AML-193 (cell line): ENCODE results near the gene TLX3.
"Not testable (repeated sequence)": the region's sequence is repeated elsewhere in the genome, so short reads cannot be mapped to it uniquely, and the experiment has no call there.

Experiments used
- DNase-seq, 2 experiments: peaks; one replicate each; lab custom pipeline; 2025; lab: John Stamatoyannopoulos, UW

TLX3 gene

DNA sequence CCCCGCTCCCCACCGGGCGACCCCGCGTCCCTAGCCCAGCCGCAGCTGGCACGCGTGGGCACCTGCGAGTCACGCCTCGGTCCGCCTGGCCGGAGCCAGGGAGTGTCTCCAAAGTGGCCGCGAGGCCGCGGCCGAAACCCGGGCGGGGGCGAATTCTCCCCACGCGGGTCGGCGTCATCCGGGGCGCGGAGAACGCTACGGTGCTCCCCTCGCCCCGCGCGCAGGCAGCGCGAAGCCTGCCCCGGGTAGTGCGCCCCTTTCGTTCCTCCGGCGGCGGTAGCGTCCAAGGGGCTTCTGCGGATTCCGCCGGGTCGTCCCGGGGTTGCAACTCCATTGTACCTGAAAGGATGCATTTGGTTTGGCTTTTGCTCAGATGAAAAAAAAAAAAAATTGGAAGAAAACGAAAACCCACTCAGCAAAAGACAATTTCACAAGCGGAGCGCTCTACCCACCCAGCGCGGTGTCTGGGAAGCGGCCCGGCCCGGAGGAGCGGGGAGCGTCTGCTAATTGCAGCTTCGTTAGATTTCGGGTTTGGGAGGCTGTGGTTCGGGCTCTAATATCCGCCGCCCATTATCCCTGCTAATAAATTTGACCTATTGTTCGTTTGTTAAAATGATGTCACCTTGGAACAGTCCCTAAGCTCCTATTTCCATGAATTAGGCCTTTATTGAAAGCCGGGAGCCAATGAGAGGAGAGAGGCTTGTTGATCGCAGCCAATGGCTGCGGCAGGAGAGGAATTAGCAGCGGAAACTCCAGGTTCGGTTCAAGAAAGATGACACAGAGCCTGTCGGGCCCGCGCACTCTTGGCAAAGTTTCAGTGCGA lies at the start of gene TLX3:
Gene TLX3, plus strand, starts transcription at position 796 of the 823 bp plus-strand sequence. CDS start 118 bp downstream, outside the sequence.
- DNase-seq = no peak

DNA sequence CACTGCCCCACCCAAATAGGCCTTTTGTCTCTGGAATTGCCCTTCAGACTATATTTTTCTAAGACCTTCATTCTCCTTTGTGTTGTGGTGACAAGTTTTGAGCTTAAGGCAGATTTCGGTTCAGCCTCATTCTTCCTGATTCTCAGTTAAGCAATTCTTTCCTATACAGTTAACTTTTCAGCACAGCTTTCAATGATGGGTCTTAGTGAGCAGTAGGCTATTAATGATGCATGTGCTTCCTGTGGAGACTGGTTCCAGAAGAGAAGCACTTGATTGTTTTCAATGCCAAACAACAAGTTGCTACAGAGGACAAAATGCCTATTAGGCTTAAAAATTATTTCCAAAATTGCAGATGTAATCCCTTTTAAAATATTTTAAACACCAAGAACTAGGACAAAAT lies 47.7 kb upstream of the TLX3 start:
- DNase-seq = no peak

DNA sequence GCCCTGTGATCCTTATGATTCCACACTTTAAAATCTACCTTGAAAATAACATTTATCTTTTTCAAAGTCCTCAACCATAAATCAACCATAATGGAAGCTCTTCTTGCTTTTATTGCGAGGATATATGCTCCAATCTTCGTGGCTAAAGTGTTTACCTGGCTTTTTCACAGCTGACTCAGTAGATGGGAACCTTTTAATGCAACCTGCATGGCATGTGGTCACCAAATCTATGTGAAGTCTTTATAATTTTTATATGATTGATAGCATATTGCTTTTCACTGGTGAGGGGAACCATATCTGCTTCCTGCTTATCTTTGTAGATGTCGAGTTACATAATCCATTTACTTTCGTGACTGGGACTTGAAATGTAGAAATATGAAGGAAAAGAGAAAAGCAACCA lies 47.1 kb upstream of the TLX3 start:
- DNase-seq = no peak

DNA sequence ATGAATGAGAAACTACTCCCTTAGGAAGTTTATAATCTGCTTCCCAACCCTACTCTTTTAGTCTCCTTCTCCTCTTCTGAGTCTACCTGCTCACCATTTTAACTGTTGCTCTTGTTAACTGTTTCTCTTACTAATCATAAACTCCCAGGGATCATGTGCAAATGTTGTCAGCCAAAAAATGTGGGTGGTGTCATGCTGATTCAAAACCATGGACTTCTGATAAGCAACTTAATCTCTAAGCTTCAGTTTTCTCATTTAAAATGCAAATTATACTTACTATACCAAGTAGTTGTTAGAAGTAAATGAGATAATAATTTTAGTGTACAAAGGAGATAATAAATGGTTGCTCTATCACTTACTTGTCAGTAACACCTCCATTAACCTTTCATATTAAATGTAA lies 45.9 kb upstream of the TLX3 start:
- no peak for DNase-seq

GRCh38 chr5:171264843-171265242 lies 44.2 kb upstream of the TLX3 start:
- DNase-seq = no peak

- DNase-seq = no peak
Observed at GRCh38 chr5:171268700-171269620, 40.1 kb upstream of the TLX3 start.

GRCh38 chr5:171269717-171270116 lies 39.3 kb upstream of the TLX3 start:
- DNase-seq = no peak

GRCh38 chr5:171270136-171270535 lies 38.9 kb upstream of the TLX3 start:
- DNase-seq = no peak

GRCh38 chr5:171271798-171272197 lies 37.2 kb upstream of the TLX3 start:
- DNase-seq = no peak

GRCh38 chr5:171272996-171273970 lies 35.8 kb upstream of the TLX3 start:
- DNase-seq = peak; percentile 7 to 31

DNA sequence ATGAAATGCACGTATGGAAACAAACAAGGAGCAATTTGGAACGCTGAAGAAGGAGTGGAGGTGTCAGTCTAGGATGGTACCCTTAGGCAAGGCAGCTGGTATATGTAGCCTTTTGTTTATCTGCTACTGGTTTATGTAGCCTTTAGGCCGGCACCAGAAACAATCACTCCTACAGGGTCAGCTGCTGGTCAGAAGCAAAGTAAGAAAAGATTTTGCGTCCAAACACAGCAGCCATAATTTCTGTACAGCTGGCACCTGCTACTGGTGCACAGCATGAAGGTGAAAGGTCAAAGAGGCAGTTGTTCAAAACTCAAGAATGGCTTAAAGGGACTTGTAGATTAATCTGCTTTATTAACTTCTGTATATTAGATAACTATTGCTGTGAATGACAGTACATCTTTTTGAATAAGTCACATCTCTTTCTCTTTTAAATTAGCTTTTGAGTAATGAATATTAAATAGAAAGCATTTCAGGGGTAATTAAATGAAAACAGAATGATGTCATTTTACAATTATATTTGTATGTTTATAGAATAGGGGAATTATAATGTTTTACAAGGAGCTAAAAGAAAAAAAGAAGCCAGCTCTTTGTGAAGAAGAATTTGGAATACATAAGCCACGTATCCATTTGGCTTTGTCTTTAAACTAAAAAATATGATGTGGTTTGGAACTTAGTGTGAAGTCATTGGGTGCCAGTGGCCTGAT lies 33.1 kb upstream of the TLX3 start:
- no peak for DNase-seq

GRCh38 chr5:171283753-171284152 lies 25.3 kb upstream of the TLX3 start:
- no peak for DNase-seq

DNA sequence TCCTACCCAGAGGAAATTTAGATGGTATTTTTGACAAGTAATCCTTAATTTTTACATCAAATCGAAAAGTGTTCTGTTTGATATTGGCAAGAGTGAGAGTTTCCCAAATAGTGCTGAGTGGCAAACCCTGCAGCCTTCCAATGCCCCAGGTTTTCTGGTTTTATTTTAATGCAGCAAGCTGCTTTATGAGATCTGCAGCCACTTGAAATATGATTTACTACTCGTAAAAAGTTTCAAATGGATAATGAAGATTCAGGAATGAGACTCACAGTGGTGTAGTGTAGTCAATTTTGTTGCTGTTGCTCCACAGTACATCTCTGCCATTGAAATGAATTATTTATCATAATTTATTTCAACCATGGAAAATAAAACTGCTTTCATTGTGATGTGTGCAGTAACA lies 23.6 kb upstream of the TLX3 start:
- DNase-seq = no peak

DNA sequence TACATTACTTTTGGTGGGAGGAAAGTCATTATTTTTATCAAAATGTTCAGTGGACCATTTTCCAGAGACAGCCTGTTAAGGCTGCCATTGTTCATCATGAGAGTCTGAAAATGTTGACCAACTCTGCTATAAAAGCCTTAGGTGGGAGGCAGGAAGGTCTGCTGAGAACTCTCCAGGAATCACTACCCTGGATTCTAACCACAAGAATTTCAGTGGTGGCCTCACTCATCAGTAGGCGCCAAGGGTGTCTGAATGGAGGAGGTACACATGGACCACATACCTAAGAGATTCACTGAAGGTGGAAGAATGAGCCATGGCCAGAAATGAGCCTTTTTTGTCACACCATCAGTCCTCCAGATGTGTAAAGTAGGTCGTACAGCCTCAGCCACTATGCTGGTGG lies 21.0 kb upstream of the TLX3 start:
- DNase-seq = no peak

DNA sequence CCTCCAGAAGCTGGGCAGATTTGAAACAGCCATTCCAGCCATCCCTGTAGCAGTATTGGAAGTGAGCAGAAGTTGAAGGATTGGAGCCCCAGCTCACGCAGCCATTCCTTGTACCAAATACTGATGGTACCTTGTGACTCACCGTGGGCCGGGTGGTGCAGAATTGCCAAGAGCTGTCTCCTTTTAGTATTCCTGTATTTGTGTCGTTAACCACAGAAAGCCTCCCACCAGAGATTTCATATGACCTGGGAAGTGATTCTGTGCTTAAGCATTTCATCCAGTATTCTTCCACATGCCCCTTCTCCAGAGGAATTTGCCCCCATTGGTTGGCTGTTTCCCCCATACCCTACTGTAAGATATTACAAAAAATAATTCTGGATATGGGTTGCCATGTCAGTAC lies 17.7 kb upstream of the TLX3 start:
- DNase-seq = no peak

GRCh38 chr5:171295299-171295698 lies 13.7 kb upstream of the TLX3 start:
- no peak for DNase-seq

DNA sequence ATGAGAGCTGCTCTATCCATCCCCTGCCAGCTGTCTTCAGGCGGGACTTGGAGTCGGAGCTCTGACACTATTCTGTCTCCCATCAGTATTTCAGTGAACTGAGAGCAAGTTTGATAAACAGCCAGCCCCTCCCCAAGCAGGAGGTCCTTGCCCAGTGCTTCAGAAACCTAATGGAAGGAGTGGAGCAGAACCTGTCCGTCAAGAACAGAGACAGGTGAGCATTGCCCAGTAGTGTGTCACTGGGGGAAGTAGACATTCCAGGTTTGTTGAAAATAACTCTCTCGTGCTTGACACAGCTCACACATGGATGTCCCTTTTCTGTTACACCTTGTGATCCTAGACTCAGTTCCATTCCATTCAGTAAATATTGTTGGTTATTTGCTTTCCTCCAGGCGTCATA lies 13.2 kb upstream of the TLX3 start:
- no peak for DNase-seq

DNA sequence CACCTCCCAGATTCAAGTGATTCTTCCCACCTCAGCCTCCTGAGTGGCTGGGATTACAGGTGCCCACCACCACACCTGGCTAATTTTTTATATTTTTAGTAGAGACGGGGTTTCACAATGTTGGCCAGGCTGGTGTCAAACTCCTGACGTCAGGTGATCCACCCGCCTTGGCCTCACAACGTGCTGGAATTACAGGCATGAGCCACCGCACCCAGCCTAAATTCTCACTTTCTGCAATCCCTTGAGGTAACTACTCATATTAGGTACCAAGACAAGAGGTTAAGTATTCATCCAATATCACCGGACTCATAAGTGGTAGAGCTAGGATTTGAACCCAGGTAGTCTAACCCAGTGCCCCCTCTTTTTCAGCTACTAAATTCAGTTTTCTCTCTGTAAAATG lies 11.1 kb upstream of the TLX3 start:
- not testable (repeated sequence) for DNase-seq

- no peak for DNase-seq
Observed at GRCh38 chr5:171299228-171299627, 9.8 kb upstream of the TLX3 start.

DNA sequence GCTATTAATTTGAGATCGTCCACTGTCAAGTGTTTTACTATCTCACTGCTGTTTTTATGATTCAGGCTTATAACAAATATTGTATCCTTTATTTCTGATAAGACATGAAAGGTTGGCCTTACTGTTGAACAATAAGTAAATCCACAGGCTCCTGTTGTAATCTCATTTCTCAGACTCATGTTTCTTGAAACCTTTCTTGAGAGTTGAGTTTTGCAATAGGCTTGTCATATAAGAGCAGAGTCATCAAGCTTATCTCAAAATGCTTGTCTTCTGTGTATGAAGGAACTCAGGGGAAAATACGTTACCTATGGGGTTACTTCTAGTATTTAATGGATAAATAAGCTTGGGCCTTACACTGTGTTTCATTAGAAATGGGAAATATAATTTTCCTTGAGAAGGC lies 9.2 kb upstream of the TLX3 start:
- no peak for DNase-seq

DNA sequence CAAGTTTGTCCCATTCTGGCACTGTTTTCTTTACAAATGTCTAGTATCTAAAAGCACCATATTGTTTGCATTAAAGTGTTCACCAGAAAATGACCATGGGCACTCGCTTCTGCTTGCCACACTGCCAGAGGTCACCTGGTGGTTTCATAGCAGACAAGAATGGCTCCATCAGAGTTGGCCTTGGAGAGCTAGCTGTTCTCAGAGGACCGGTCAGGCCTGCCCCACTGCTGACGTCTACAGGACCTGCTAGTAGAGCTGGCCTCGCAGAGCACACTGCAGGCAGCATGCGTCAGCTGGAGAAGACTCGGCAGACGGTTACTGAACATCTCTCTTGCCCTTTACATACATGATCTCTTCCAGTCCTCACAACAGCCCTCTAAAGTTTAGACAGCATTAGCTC lies 8.7 kb upstream of the TLX3 start:
- DNase-seq = no peak
